ENCODE measurements around the gene DOCK6.

DOCK6 gene

DNA sequence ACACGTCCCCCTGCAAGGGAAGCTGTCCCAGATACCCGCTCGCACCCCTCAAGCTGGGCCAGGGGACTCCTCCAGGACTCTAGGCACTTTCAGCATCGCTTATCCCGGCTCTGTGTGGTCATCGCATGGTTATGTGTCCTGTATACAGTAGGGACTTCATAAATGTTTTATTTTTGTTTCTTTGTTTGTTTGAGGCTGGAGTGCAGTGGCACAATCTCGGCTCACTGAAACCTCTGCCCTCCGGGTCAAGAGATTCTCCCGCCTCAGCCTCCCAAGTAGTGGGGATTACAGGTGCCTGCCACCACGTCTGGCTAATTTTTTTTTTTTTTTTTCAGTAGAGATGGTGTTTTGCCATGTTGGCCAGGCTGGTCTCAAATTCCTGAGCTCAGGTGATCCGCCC is 15.4 kb downstream of the DOCK6 start:
- DNase-seq = no peak

DNA sequence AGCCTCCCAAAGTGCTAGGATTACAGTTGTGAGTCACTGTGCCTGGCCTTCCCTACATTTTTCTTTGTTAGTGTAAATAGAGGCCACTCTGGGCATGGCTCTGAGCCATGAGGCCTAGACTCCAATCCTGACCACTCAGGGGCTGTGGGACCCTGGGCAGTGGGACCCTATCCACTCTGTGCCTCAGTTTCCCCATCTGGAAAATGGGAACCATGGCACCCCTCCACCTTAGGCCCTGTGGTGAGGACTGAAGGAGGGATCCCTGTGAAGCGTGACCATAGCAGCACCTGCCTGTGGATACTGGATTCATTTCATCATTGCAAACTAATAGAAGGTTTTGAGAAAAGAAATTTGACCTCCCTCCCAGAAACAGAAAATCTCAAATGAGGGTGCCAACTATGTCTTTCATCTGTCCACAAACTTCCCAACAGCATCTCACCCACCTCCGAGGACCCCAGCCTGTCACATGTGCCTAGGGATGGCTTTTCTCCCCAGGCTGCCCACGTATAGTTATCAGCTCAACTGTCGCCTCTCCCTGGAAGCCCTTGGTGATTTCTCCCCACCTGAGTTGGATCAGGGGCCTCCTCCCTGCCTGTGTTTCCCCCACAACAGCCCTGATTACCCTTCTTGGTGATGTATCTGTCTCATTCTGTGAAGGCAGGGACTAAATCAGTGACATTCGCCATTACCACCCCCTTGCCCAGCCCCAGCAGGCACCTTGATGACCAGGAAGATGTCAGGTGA is 17.3 kb downstream of the DOCK6 start:
- no peak for DNase-seq

DNA sequence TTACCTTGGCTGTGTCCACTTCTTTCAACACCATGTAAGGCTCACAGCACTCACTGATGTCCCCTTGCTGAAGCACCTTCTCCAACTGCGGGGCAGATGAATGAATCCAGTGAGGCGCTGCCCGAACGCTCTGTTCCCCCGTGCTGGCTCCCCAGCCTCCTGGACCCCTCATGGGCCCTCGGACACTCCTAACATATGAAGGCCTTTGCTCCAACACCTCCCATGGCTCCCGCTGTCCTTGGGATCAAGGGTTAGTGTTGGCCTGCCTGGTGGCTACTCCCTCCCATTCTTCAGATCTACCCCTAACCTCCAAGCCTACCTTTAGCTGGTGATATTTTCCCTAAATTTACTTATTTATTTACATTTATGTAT is 18.5 kb downstream of the DOCK6 start:
- DNase-seq = no peak

DNA sequence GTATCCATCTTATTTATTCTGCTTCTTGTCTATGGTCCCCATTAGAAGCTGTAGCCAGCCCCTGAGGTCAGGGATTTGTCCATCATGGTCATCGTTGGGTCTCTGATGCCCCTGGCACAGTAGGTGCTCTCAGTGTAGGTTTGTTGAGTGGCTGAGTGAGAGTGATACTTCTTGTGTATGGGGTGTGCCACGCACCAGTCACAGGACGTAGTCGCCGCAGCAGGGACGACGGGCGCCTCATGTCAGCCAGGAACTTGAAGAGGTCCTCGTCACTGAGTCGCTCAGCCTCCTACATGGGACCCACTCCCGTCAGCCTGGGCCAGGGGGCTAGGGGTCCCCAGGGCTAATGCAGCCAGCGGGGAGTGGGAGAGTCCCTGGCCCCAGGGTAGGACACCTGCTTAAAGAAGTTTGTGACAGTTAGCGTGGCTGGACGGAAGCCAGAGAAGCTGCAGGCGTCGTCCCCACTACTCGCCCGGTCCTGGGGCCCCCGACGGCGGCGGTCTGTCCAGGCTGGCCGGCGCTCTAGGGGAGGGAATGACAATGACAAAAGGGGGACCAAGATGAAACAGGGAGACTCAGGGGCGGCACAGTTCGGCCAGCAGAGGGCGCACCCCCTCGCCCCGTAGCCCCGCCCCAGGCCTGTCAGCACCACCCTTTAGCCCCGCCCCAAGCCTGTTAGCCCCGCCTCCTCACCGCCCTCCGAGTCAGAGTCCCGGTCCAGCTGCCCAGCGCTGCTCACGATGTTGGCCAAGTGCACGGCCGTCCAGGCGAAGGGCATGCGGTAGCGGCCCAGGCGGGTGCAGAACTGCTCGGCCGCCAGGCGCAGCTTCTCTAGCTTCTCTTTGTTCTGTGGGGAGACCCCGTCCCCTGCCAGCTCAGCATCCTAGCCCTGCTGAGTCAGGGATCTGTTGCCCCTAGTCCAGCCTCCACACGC is 19.2 kb downstream of the DOCK6 start:
- peak; percentile 79 for DNase-seq

DNA sequence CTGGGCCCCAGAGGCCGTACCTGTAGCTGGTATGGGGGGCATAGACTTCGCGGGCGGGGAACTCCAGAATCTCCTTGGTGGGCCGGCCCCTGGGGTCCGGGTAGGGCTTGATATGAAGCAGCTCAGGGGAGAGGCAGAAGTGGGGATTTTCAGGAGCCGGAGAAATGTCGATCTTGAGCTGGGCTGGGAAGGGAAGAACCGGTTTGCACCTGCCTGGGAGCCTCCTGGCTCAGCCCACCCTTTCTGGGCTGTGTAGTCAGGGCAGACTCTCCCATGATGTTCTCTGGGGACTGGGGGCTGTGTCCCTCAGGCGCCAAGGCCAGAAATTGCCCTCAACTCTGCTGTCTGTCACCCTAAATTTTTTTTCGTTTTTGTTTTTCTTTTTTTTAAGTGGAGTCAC is 20.3 kb downstream of the DOCK6 start:
- no peak for DNase-seq

DNA sequence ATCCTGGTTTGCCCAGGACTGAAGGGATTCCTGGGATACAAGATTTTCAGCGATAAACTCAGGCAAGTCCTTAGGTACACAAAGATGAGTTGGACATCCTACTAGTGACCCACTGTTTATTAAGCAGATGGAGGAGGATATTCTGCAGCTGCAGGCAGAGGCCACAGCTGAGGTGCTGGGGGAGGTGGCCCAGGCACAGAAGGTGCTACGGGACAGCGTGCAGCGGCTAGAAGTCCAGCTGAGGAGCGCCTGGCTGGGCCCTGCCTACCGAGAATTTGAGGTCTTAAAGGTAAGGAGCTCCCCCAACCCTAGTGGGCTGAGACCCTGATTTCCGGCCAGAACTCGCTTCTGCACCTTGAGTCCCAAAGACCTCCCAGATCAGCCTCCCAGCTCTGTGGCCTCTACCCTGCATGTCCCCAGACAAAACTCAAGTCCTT is 22.3 kb downstream of the DOCK6 start:
- no peak for DNase-seq

DNA sequence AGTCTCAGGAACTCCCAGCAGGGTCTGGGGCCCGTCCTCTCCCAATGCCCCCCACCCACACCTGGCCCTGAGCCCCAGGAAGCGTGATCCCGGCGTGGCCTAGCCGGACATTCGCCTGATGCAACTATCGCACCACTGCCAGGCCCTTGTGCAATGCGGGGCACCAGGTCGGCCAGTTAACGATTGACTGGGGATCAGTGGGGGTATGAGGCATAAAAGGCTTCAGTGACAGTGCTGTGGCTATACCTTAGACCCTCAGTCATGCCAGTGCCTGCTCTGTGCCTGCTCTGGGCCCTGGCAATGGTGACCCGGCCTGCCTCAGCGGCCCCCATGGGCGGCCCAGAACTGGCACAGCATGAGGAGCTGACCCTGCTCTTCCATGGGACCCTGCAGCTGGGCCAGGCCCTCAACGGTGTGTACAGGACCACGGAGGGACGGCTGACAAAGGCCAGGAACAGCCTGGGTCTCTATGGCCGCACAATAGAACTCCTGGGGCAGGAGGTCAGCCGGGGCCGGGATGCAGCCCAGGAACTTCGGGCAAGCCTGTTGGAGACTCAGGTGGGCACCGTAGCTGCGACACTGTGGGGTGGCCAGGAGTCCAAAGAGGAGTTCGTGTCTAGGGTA is 22.8 kb downstream of the DOCK6 start, which contains the start of gene ANGPTL8:
TSS of gene ANGPTL8 (plus strand) at position 243 of the 624 bp plus-strand sequence. CDS start at position 262, 19 bp downstream.
- DNase-seq = no peak

DNA sequence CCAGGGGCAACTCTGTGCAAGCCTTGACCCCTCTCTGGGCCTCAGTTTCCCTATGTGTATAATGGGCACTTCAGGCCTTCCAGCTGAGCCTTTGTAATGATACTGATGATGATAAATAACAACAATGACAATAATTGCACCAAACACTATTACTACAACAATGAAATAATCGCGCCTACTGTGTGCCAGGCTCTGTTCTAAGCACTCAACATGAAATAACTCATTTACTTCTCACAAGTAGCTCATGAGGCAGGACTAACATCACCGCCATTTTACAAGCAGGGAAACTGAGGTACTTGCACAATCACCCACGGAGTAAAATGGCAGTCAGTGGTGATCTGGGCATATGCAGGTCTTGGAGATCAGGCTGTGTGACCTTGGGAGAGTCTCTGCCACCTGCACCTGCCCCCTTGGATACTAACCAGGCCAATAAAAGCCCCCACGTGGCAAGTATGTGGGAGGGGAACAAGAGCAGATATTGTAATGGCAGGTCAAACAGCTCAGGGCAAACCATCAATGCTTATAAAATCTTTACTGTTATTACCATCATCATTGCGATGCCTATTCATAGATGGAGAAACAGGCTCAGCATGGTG is 23.4 kb downstream of the DOCK6 start:
- DNase-seq = no peak

DNA sequence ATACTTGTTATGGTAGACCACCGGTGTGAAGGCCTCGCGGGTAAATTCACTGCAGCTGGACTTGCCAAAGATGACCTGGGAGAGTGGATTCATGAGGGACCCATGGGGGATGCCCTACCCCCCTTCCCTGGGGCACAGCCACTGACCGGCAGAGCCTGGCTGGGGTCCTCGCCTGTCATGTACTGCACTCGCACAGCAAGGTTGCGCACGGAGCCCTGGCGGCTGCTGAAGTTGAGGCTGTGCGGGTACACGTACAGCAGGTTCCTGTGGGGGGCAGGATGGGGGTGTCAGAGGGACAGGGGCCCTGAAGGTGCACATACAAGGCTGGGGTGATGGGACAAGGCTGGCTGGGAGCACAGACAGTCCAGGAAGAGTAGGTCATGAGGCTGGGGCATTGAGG is 24.3 kb downstream of the DOCK6 start:
- DNase-seq = no peak

DNA sequence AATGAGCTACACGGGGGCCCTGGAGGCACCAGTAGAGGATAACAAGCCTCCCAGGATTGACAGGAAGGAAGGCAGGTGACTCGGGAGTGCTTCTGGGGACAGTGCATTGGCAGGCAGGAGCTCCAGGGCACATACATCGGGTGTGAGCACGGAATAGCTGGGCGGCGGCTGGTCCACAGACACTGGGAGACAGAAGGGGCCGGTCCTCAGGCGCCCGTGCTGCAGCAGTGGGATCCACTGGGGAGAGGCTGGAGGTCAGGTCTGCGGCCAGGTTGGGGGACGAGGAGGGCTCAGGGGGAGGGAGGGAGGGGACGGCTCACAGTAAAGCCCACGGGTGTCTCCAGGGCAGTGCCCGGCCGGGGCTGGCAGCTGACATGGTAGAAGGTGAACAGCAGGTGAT is 25.0 kb downstream of the DOCK6 start:
- no peak for DNase-seq

DNA sequence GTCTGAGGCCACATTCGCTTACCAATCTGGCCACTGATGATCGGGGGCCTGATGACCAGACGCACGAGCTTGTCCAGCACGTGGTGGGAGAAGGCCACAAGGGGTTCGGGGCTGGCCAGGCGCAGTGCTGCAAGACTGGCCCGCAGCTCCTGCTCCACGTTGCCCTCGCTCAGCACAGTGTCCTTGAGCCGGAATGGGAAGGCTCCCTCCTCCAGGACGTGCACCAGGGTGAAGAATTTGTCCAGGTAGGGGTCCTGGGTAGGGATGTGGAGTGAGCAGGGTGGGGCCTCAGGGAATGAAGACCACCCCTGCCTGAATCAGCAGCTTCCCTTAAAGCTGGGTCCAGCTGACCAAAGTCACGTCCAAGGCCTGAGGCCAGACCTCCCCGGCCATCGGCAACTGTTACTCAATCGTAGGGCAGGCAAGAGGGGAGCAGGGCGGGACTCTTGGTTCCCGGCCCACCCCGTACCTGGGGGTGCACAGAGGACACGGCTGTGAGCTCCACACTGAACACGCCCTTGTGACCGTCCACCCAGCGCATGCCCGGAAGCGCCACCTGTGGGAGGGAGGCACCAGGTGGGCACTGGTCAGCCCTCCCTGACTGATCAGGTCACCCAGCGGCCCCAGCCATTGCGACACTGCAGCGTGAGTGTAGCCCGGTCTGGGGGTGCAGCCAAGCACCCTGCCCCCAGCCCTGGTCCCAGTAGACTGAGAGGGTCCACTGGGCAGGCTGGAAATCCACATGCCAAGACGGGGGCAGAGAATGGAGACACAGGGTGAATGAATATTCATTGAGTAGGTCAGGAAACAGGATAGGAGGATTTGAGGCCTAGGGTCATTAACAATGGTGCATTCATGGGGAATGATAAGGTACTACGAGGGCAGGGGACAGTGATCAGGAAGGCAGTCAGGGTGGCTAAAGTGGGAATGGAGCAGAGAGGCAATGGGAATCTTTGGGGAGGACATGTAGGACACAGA is 25.7 kb downstream of the DOCK6 start:
- no peak for DNase-seq

DNA sequence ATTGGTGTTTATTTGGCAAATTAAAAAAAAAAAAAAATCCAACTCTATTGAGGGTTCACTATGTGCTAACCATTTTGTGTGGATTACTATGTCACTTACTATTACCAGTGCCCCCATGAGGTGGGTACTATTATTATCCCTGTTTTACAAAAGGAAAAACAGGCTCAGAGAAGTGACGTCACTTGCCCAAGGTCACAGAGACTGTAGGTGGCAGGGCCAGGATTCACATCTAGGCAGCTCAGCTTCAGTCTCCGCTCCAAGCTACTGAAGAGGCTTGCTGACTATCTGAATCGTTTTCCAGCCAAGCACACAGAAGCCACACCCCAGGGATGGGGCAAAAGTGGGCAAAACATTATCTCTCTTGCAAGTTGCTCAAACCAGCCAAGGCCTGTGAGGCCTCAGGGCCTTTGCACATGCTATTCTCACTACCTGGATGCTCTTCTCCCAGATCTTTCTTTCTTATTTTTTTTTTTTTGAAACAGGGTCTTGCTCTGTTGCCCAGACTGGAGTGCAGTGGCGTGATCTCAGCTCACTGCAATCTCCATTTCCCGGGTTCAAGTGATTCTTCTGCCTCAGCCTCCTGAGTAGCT is 27.7 kb downstream of the DOCK6 start:
- DNase-seq = no peak

DNA sequence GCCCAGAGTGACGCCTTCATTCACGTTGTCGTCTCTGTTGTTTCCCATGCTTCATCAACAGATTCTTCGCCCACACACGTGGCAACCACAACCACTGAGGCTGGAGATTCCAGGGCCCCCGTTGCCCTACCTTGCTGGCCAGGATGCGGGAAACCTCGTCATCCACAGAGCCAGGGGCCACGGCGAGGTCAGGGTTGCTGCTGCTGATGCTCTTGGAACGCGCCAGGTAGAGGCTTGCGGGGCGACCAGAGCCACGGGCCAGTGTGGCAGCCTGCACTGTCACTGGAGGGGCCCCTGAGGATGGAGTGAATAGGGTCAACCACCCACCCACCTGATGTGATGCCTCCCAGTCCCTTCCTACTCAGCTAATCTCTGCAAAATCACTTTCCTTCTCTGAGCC is 29.3 kb downstream of the DOCK6 start:
- no peak for DNase-seq

DNA sequence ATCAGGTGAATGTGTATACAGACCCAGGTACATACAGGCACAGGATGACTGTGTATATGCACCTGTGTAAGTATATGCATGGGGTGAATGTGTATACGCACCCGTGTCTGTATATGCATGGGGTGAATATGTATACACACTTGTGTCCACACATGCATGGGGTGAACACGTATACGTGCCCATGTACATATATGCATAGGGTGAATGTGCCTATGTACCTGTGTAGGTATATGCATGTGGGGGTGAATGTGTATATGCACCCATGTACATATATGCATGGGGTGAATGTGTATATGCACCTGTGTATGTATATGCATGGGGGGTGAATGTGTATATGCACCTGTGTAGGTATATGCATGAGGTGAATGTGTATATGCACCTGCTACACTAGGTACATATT is 29.8 kb downstream of the DOCK6 start:
- no peak for DNase-seq

DNA sequence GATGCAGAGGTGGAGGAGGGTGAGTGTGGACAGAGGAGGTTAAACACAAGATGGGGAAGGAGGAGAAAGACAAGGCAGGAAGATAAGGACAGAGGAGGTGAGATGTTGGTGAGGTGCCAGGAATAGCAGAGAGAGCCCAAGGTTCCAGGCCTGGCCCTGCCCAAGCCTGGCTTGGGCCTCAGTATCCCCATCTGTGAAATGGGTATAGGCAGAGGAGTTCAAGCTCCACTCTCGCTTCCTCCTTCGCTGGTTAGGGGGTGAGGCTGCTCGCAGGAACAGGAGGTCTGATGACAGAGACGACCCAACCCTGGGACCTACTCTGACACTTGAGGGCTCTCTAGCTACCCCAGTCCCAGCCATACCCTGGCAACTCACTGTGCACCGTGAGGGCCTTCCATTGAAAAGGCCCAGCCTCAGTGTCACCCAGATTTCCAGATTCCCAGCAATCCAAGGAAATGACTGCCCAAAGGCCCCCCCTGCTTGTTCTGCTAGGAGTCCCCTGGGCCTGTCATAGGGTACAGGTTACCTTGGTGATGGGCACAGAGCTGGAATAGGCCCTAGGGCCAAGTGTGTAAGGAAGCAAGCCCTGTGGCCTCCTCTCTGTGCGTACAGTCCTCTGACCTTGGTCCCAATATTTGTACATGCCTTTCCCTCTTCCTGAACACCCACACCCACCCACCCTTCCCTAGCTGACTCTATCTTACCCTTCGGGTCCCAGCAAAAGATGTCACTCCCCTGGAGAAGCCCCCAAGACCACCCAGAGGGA is 31.5 kb downstream of the DOCK6 start:
- no peak for DNase-seq

DNA sequence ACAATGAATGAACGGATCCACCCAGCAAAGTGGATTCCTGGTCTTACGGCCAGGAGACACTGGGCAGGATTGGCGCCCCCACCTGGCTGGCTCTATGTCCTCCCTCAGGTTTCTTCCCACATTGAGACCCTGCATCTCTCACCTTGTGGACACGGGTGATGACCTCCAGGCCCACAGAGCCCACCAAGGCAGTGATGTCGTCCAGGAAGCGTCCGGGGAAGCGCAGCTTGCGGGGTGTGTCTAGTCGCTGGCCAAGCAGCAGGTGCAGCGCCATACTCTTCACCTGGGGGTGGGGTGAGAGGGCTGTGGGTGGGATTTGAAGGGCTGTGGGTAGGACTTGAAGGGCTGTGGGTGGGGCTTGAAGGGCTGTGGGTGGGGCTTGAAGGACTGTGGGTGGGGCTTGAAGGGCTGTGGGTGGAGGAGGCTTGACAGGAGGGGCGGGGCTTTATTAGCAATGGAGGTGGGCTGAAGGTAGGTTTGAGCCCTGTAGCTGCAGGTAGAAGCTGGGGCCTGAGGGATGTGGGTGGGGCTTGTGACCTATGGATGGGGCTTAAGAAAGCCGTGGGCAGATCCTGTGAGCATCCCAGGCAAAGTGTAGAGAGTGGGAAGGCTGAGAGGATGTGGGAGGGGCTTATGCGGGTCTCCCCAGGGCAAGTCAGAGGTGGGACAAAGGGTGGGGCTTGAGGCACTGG is 35.0 kb downstream of the DOCK6 start:
- DNase-seq = no peak

DNA sequence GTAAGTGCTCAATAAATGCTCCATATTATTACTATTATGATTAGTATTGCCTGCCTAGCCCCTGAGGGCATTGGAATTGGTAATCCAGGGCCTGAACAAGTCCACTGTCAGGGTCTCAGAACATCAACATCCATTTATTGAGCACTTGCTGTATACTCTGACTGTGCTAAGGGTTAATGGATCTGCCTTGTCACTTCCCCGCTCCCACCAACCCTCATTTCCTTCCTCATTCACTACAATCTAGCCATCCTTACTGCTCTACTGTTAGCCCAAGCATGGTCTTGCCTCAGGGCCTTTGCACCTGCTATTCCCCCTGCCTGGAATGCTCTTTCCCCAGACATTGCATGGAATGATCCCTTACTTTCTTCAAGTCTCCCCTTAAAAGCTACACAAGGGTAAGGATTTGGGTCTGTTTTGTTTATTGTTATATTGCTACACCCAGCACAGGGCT is 35.6 kb downstream of the DOCK6 start:
- no peak for DNase-seq

DNA sequence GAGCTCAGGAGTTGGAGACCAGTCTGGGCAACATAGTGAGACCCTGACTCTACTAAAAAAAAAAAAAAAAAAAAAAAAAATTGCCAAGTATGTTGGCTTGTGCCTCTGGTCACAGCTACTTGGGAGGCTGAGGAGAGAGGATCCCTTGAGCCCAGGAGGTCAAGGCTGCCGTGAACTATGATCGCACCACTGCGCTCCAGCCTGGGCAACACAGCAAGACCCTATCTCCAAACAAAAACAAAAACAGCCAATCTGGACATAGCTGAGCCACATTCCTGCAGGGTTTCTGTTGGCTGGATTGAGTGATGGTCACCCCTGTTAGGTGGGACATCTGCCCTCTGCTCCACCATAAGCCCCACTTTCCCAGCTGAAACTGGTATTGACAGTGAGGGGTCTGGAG is 36.5 kb downstream of the DOCK6 start:
- DNase-seq = no peak

DNA sequence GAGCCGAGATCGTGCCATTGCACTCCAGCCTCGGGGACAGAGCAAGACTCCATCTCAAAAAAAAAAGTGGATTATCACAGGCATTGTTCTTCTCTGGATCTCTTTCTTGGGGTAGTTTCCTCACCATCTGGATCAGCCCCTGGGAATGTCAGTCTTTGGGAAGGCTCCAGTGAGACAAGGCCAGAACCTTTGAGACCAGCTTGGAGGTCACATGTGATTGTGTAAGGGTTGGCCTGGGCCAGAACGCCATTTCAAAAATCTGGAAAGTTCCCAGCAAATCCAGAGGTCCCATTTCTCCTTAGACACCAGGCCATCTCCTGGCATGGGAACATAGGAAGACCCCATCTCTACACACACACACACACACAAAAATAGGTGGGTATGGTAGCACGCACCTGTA is 37.2 kb downstream of the DOCK6 start:
- DNase-seq = no peak

DNA sequence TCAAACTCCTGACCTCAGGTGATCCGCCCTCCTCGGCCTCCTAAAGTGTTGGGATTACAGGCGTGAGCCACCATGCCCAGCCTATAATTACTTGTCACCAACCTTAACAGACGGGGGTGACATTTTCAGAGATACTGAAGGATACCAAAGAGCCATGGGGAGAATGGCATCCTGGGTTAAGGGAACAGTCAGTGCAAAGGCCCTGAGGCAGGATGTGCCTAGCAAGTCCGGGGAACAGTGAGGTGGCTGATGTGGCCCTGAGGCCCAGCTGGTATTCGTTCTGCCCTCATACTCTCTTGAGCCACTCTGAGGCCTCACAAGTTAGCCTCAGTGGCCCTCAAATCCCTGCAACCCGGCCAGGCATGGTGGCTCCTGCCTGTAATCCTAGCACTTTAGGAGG is 37.9 kb downstream of the DOCK6 start:
- DNase-seq = no peak
